Measurements from ENCODE around the gene LRRC37B.
"Not testable (repeated sequence)": the region's sequence is repeated elsewhere in the genome, so short reads cannot be mapped to it uniquely, and the experiment has no call there.

- TF ChIP-seq POLR2AphosphoS5, CTCF, EP300, POLR2A (IDR thresholded peaks at IDR 0.05): not testable (repeated sequence)
These were observed 79.7 kb downstream of the LRRC37B start for GRCh38 chr17:32086833-32087232.
